ENCODE results near the gene SIPA1L2.
"Not testable (repeated sequence)": the region's sequence is repeated elsewhere in the genome, so short reads cannot be mapped to it uniquely, and the experiment has no call there.

The SIPA1L2 gene

GRCh38 chr1:232615306-232615800, 14.6 kb downstream of the SIPA1L2 start:
- no peak for DNase-seq

- DNase-seq = no peak
These were observed 15.1 kb downstream of the SIPA1L2 start for GRCh38 chr1:232614811-232615210.

- DNase-seq = no peak
These were observed 16.1 kb downstream of the SIPA1L2 start for GRCh38 chr1:232613752-232614381.

GRCh38 chr1:232612836-232613235, 17.1 kb downstream of the SIPA1L2 start:
- not testable (repeated sequence) for DNase-seq

GRCh38 chr1:232611834-232612233, 18.1 kb downstream of the SIPA1L2 start:
- DNase-seq = no peak

GRCh38 chr1:232610902-232611745, 18.8 kb downstream of the SIPA1L2 start:
- DNase-seq = not testable (repeated sequence)

GRCh38 chr1:232610192-232610901, 19.6 kb downstream of the SIPA1L2 start:
- no peak for DNase-seq

GRCh38 chr1:232608427-232608826, 21.5 kb downstream of the SIPA1L2 start:
- no peak for DNase-seq

GRCh38 chr1:232602622-232603021, 27.3 kb downstream of the SIPA1L2 start:
- no peak for DNase-seq

- no peak for DNase-seq
These were observed 29.3 kb downstream of the SIPA1L2 start for GRCh38 chr1:232600424-232601258.

GRCh38 chr1:232599178-232600041, 30.5 kb downstream of the SIPA1L2 start:
- DNase-seq = no peak

GRCh38 chr1:232598837-232599177, 31.1 kb downstream of the SIPA1L2 start:
- DNase-seq = no peak

- no peak for DNase-seq
These were observed 31.8 kb downstream of the SIPA1L2 start for GRCh38 chr1:232598133-232598532.

- no peak for DNase-seq
These were observed 32.2 kb downstream of the SIPA1L2 start for GRCh38 chr1:232597721-232598120.

GRCh38 chr1:232596666-232597303, 33.1 kb downstream of the SIPA1L2 start:
- DNase-seq = no peak

- no peak for DNase-seq
These were observed 34.9 kb downstream of the SIPA1L2 start for GRCh38 chr1:232594768-232595698.

GRCh38 chr1:232593717-232594502, 36.0 kb downstream of the SIPA1L2 start:
- DNase-seq = no peak

GRCh38 chr1:232591344-232591743, 38.6 kb downstream of the SIPA1L2 start:
- no peak for DNase-seq

GRCh38 chr1:232590744-232591082, 39.2 kb downstream of the SIPA1L2 start:
- no peak for DNase-seq

All from stimulated activated naive CD4-positive, alpha-beta T cell (primary cell).